Measurements from ENCODE around the gene MLXIPL.

Gene MLXIPL

DNA sequence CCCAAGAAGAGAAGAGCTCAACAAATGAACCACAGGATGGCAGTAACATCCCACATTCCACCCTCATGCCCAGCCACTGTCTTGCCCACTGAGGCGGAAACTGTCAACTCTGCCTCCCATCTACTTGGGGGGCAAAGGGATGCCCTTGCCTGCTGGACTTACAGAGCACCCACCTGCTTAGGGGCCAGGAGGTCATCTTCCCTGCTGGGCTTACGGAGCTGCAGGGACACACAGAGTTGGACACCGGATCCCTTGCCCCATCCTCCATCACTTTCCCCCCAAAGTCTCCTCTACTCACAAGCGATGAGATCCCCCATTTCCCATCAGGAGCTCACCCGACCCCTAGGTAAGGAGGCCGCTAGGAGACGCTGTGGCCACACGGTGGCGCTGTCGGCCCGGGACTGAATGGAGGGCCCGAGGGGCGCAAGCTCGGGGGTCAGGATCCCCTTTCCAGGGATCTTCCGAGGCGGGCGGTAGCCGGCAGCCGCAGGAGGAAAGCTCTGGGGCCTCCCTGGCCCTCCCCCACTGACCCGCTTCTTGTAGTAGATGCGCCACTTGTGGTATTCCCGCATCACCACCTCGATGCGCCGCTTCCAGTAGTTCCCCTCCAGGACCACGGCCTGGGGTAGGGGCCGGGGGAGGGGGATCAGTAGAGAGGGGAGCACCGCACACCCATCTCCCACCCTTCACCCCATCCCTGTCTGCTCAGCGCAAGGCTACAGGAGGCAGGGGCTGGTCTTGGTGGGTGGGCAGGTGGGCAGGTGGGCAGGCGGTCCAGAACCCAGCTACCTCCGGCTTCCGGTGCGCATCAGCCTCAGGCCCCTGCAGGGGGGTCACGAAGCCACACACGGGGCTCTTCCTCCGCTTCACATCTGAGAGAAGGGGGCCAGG is 17.3 kb downstream of the MLXIPL start:
- H3K9me3 ChIP-seq (ENCODE audit: insufficient read depth, low read depth, low read length): no peaks in the 10 kb centered on the region
- peak overlapping the region; percentile 62; the same call in 1 of the 2 replicates for H3K4me3 ChIP-seq (ENCODE audit: low read length)

DNA sequence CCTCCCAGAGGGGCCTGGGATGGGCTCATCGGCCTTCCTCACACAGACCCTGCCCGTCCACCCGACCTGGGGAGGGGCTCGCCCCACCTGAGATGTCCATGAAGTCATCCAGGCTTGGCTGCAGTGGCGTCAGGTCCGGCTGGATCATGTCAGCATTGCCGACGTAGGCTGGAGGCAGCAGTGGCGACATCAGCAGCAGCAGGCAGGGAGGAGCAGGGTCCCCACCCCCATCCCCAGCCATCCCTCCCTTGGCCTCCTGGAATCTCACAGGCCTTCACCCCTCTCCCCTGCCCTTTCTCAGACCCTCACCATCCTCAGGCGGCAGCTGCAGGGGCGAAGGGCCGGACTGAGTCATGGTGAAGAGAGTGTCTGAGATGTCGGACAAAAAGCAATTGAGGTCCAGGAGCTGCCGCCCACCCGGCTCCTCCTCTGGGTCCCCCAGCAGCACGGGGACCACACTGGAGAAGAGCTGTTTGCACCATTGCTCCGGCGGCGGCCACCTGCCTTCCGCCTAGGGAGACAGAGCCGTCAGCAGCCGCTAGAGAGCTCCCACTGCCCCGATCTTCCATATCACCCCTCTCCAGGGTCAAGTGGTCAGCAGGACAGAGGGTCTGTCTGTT is 18.6 kb downstream of the MLXIPL start:
- Histone ChIP-seq H3K4me3 (ENCODE audit: low read length) (no peak overlapping the region), H3K27me3 (ENCODE audit: insufficient read depth, low read length) (peaks cover 9% of the 10 kb centered on the region; the same call in 1 of the 2 replicates), H3K36me3 (ENCODE audit: insufficient read depth, low read depth, low read length) (no peaks in the 10 kb centered on the region), H3K9ac (ENCODE audit: low read depth, low read length) (no peak overlapping the region), H3K27ac (ENCODE audit: low read length) (no peak overlapping the region), H3K4me1 (ENCODE audit: insufficient read depth, low read length) (no peaks in the 10 kb centered on the region), H3K9me3 (ENCODE audit: insufficient read depth, low read depth, low read length) (no peaks in the 10 kb centered on the region)

More for the DNA sequence above, 17.3 kb downstream of the MLXIPL start:
- no peaks in the 10 kb centered on the region for H3K36me3 ChIP-seq (ENCODE audit: insufficient read depth, low read depth, low read length)
- H3K27ac ChIP-seq (ENCODE audit: low read length): no peak overlapping the region
- no peaks in the 10 kb centered on the region for H3K4me1 ChIP-seq (ENCODE audit: insufficient read depth, low read length)
- H3K27me3 ChIP-seq (ENCODE audit: insufficient read depth, low read length): no peaks in the 10 kb centered on the region; the same call in 1 of the 2 replicates
- no peak overlapping the region for H3K9ac ChIP-seq (ENCODE audit: low read depth, low read length)

DNA sequence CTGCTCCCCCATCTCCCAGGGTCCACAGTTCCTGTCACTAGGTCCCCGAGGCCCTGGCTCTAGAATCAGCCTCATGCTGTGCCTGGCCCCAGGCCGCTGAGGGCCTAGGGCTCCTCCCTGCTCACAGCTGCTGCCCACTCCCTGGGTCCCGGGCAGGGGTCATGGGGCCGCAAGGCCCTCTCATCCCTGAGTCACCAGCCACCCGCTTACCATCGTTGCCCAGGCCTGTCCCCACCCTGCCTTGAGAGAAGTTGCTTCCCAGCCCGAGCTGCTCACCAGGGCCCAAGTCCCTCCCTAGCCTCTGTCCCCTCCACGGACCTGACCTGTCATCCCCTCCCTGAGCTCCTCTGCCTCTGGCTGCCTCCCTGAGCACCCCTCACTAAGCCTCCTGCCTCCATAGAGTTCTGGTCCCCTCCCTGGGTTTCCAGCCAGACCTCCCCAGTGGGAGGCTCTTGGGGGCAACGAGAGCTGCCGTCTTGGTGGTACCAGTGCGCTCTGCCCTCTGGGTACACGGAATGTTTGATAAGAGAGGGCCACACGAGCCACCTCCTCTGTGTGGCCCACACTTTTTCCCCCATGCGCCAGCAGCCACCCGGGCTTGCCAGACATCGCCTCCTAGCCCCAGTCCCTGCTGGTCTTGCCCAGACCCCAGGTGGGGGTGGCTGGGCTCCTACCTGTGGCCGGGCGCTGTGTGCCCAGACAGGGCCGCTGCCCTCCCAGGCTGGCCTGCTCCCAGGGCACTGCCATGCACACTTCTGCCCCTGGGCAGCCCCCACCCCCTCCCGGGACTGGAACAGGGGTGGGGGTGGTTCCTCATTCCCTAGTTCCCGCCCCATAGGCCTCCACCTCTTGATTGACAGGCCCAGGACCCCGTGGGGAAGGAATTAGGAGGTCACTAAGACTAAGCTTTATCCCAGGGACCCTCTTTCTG is 21.3 kb downstream of the MLXIPL start:
- no peaks in the 10 kb centered on the region for H3K4me1 ChIP-seq (ENCODE audit: insufficient read depth, low read length)
- no peaks in the 10 kb centered on the region for H3K36me3 ChIP-seq (ENCODE audit: insufficient read depth, low read depth, low read length)
- H3K4me3 ChIP-seq (ENCODE audit: low read length): no peak overlapping the region
- no peaks in the 10 kb centered on the region for H3K9me3 ChIP-seq (ENCODE audit: insufficient read depth, low read depth, low read length)
- peaks cover 22% of the 10 kb centered on the region for H3K27me3 ChIP-seq (ENCODE audit: insufficient read depth, low read length)
- no peak overlapping the region for H3K27ac ChIP-seq (ENCODE audit: low read length)
- no peak overlapping the region for H3K9ac ChIP-seq (ENCODE audit: low read depth, low read length)

DNA sequence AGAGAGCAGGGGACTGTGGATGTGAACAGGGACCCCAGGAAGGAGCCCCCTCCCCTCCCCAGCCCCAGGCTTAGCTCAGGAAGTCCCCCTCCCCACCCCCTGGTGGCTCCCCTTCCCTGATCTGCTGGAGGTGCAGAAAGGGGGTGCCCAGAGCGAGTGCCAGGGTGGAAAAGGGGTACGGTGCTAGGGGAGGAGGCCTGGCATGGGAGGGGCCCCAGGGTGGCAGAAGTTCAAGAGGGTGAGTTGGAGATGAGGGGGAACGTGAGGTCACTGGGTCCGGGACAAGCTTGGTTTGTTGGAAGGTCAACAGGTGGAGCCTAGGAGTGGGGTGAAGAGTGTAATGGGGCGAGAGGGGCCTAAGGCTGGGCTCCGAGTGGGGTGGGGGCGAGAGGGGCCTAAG is 24.4 kb downstream of the MLXIPL start:
- Histone ChIP-seq H3K36me3 (ENCODE audit: insufficient read depth, low read depth, low read length) (no peaks in the 10 kb centered on the region), H3K27me3 (ENCODE audit: insufficient read depth, low read length) (peaks cover 26% of the 10 kb centered on the region), H3K27ac (ENCODE audit: low read length) (no peak overlapping the region), H3K4me1 (ENCODE audit: insufficient read depth, low read length) (no peaks in the 10 kb centered on the region), H3K4me3 (ENCODE audit: low read length) (no peak overlapping the region), H3K9me3 (ENCODE audit: insufficient read depth, low read depth, low read length) (no peaks in the 10 kb centered on the region), H3K9ac (ENCODE audit: low read depth, low read length) (no peak overlapping the region)

DNA sequence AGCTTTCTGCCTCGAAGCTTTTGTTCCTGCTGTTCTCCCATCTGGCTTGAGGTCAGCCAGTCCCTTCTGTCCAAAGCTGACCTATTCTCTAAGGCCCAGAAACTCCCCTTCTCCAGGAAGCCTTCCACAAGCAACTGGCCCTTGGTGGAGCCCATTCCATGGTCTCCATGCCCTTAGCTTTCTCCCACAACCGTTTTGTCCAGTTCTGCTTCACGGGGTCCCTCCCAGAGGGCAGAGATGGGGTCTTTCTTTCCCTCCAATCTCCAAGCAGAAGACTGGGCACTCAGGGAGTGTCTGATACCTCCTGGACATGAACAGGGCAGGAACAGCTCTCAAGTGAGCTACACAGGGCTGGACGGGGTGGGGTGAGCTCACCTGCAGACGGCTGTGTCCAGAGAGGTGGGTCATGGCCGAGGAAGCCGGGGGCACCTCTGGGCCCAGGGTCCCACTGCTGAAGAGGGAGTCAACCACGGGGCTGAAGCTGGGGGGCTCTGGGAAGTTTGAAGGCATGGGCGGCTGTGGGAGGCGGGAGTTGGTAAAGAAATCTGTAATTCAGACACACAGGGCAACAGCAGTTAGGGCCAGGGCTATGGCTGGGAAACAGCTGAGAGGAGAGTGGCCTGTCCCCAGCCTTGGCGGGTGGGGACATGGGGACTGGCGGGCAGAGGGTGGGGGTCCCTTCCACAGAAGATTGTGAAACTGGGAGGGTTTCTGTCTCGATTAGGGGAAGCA is 25.0 kb downstream of the MLXIPL start:
- H3K27ac ChIP-seq (ENCODE audit: low read length): no peak overlapping the region
- H3K4me3 ChIP-seq (ENCODE audit: low read length): no peak overlapping the region
- H3K36me3 ChIP-seq (ENCODE audit: insufficient read depth, low read depth, low read length): no peaks in the 10 kb centered on the region

DNA sequence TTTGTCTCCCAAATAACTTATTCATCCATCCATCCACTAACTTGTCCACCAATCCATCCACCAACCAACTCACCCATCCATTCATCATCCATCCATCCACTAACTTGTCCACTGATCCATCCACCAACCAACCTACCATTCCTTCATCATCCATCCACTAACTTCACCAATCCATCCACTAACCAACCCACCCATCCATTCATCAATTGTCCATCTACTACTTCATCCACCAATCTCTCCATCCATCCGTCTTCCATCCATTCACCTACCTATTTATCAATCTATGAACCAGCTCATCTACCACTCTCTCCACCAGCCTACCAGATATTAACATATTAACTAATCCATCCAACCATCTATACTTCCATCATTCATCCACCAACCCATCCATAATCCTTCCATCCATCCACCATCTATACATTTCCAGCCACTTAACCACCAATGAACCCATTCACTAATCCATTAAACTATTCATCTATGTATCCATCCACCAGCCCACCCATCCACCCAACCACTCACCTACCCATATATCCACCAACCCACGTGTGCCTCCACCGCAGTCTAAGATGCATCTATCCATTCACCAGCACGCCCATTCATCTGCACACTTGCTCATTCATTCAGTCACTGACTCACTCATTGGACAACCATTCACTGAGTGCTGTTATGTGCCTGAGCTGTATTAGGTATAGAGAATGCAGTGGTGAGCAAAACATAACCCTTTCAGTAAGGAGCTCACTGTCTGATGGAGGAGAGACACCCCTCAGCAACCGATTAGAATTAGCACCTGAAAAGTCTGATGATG is 26.1 kb downstream of the MLXIPL start:
- Histone ChIP-seq H3K9me3 (ENCODE audit: insufficient read depth, low read depth, low read length) (no peaks in the 10 kb centered on the region), H3K9ac (ENCODE audit: low read depth, low read length) (no peak overlapping the region), H3K27me3 (ENCODE audit: insufficient read depth, low read length) (peaks cover 26% of the 10 kb centered on the region), H3K4me1 (ENCODE audit: insufficient read depth, low read length) (no peaks in the 10 kb centered on the region), H3K27ac (ENCODE audit: low read length) (no peak overlapping the region), H3K36me3 (ENCODE audit: insufficient read depth, low read depth, low read length) (no peaks in the 10 kb centered on the region), H3K4me3 (ENCODE audit: low read length) (no peak overlapping the region)

More for the DNA sequence above, 25.0 kb downstream of the MLXIPL start:
- H3K9ac ChIP-seq (ENCODE audit: low read depth, low read length): no peak overlapping the region
- H3K27me3 ChIP-seq (ENCODE audit: insufficient read depth, low read length): peaks cover 26% of the 10 kb centered on the region
- H3K4me1 ChIP-seq (ENCODE audit: insufficient read depth, low read length): no peaks in the 10 kb centered on the region
- H3K9me3 ChIP-seq (ENCODE audit: insufficient read depth, low read depth, low read length): no peaks in the 10 kb centered on the region

DNA sequence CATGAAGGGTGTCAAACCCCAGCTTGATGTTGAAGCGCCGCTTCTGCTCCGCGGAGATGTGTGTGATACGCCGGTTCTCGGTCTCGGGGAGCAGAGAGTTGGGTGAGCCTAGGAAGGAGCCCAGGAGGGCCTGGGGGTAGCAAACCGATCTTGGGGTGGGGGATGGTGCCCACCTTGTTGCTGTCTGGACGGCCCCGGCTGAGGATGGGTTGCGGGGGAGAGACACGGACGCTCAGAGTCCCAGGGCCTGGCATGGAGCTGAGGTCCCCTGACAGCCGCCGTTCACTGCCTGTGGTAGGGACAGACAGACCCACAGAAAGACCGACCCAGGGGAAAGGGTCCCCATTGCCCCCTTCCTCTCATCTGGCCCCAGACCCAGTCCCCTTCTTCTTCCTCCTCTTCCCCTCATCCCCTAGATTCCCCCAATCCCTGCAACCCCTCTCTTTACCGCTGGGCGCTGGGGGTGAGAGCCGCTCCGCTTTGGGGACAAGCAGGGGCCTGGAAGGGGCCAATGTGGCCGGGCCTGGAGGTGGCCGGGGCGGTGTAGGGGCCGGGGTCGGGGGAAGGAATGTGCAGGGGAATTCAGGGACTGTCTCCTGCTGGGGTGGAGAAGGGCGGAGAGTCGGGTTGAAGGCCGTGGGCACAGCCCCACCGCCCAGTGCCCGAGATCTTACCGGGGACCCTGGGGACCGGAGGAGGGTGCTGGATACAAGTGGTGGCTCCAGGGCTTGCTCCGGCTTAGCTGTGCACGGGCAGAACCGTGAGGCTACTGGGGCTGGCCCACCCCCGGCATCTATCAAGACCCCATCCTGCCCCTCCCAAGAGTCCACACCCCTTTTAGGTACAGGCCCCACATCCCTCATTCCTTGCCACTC is 27.9 kb downstream of the MLXIPL start:
- Histone ChIP-seq H3K27me3 (ENCODE audit: insufficient read depth, low read length) (peaks cover 25% of the 10 kb centered on the region), H3K27ac (ENCODE audit: low read length) (no peak overlapping the region), H3K9me3 (ENCODE audit: insufficient read depth, low read depth, low read length) (no peaks in the 10 kb centered on the region), H3K36me3 (ENCODE audit: insufficient read depth, low read depth, low read length) (no peaks in the 10 kb centered on the region), H3K4me1 (ENCODE audit: insufficient read depth, low read length) (no peaks in the 10 kb centered on the region), H3K4me3 (ENCODE audit: low read length) (no peak overlapping the region), H3K9ac (ENCODE audit: low read depth, low read length) (no peak overlapping the region)

DNA sequence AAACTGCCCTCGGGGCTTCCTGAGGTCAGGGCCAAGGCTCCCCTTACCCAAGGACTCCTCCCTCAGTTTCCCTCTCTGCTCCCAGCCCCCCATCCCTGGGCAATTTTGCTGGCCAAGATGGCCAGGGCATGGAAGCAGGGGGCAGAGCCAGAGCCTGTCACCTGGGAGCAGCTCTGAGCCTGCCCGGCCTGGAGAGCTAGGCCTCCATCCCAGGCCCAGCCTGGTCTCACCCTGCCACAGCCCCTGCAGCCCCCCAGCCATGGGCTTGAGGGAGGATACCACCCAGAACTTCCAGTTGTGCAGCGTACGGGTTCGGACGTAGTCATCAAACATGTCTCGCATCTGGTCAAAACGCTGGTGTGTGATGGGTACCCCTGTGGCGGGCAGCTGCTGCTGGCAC is 29.0 kb downstream of the MLXIPL start:
- Histone ChIP-seq H3K9ac (ENCODE audit: low read depth, low read length) (no peak overlapping the region), H3K27me3 (ENCODE audit: insufficient read depth, low read length) (peaks cover 18% of the 10 kb centered on the region), H3K36me3 (ENCODE audit: insufficient read depth, low read depth, low read length) (no peaks in the 10 kb centered on the region)

DNA sequence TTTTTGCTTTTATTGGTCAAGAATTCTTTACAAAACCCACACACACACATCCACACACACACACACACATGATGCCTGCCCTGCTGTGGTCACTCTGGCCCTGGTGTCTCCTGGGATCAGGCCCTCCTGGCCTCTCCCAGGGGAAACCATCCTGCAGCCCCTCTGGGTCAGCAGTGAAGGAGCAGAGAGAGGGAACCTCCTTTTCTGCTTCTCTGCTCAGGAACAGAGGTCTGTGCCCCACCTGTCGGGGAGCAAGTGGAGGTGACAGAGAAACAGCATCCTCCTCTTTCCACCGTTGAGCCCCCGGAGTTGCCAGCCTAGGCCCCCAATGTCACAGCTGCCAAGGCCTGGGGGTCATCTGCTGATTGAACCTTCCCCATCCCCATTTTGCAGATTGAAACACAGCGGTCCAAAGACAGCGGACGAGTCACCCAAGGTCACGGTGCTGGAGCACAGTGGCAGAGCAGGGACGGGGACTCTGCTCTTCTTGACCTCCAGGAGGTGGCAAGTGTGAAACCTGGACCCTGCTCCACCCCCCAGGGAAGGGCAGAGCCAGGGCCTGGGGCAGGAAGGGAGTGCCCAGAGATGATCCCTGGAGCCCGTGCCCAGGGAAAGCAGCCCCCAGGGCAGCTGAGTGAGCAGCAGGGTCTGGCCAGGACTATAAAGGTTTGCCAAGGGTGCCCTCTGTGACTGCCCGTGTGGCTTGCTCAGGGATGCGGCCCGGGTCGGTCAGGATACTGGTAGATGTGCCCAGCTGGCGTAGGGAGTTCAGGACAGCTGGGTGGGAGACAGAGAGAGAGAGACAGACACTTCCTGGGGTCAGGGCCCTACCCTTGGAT is 30.9 kb downstream of the MLXIPL start:
- Histone ChIP-seq H3K9me3 (ENCODE audit: insufficient read depth, low read depth, low read length) (no peaks in the 10 kb centered on the region), H3K4me1 (ENCODE audit: insufficient read depth, low read length) (no peaks in the 10 kb centered on the region), H3K27ac (ENCODE audit: low read length) (no peak overlapping the region), H3K27me3 (ENCODE audit: insufficient read depth, low read length) (peaks cover 9% of the 10 kb centered on the region), H3K9ac (ENCODE audit: low read depth, low read length) (no peak overlapping the region), H3K36me3 (ENCODE audit: insufficient read depth, low read depth, low read length) (no peaks in the 10 kb centered on the region), H3K4me3 (ENCODE audit: low read length) (no peak overlapping the region)

More for the DNA sequence above, 29.0 kb downstream of the MLXIPL start:
- H3K9me3 ChIP-seq (ENCODE audit: insufficient read depth, low read depth, low read length): no peaks in the 10 kb centered on the region
- no peak overlapping the region for H3K4me3 ChIP-seq (ENCODE audit: low read length)
- no peak overlapping the region for H3K27ac ChIP-seq (ENCODE audit: low read length)
- no peaks in the 10 kb centered on the region for H3K4me1 ChIP-seq (ENCODE audit: insufficient read depth, low read length)
